A204.1 (cell line): Measurements from ENCODE around the gene PITX1.
"Not testable (repeated sequence)": the region's sequence is repeated elsewhere in the genome, so short reads cannot be mapped to it uniquely, and the experiment has no call there.

Experiments used
- FAIRE-seq: peaks from 2 replicates; lab custom pipeline; 2012; peaks lifted over from hg19 to GRCh38; lab: Jason Lieb, UNC

The PITX1 gene

GRCh38 chr5:135033901-135034235 is at the start of gene PITX1:
PITX1 (minus strand) TSS chr5:135034228; CDS start chr5:135033881, 347 bp downstream.
- FAIRE-seq: no peak

DNA sequence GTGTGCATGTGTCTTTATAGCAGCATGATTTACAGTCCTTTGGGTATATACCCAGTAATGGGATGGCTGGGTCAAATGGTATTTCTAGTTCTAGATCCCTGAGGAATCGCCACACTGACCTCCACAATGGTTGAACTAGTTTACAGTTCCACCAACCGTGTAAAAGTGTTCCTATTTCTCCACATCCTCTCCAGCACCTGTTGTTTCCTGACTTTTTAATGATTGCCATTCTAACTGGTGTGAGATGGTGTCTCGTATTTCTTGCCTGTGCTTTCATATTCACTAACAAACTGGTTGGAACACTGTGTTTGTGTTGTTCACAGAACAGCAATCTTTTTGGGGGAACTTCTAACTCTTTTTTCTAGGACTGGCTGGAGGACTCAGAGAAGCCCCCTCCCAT is 49.3 kb upstream of the PITX1 start:
- FAIRE-seq: not testable (repeated sequence)

GRCh38 chr5:135081240-135081639 is 47.2 kb upstream of the PITX1 start:
- no peak for FAIRE-seq

DNA sequence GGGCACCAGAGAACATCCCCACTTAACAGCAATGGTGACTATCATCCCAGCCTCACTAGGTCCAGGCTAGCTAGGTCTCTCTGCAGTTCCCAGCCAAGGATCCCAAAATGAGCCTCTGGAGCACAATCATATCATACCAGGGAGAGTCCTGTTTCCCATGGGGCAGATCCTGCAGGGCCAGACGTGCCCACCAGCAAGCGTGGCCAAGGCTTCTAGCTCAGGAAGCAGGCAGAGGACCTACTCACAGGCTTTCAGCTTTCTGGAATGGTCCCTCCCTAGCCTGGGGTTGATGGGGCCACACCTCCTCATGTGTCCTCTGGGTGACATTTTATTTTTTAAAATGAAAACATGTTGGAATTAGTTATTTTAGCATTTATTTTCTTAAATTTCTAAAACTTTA is 45.7 kb upstream of the PITX1 start:
- FAIRE-seq: no peak

- FAIRE-seq: no peak
Measured at GRCh38 chr5:135079099-135079681, 45.2 kb upstream of the PITX1 start.

GRCh38 chr5:135076801-135077200 is 42.8 kb upstream of the PITX1 start:
- FAIRE-seq: no peak

DNA sequence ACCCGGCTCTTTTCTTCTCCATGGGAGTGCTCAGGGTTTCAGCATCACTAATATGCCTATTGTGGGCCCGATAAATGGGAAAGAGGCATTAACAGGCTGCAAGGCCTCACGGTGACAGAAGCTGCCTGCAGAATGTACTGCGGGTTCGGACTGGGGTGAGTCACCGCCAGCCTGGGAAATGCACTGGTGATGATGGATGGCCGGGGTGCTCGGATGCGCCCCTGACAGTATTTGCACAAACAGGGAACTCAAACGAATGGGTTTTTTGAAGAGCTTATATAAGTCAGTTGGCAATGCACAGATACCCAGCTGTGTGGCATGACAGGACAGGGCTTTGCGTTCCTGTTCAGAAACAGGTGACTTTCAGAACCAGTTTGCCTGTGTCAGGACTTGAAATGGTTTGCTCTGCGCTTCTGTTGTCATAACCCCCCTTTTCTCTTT is 42.0 kb upstream of the PITX1 start:
- no peak for FAIRE-seq

GRCh38 chr5:135075621-135076020 is 41.6 kb upstream of the PITX1 start:
- FAIRE-seq: no peak

GRCh38 chr5:135073761-135074345 is 39.8 kb upstream of the PITX1 start:
- no peak for FAIRE-seq

DNA sequence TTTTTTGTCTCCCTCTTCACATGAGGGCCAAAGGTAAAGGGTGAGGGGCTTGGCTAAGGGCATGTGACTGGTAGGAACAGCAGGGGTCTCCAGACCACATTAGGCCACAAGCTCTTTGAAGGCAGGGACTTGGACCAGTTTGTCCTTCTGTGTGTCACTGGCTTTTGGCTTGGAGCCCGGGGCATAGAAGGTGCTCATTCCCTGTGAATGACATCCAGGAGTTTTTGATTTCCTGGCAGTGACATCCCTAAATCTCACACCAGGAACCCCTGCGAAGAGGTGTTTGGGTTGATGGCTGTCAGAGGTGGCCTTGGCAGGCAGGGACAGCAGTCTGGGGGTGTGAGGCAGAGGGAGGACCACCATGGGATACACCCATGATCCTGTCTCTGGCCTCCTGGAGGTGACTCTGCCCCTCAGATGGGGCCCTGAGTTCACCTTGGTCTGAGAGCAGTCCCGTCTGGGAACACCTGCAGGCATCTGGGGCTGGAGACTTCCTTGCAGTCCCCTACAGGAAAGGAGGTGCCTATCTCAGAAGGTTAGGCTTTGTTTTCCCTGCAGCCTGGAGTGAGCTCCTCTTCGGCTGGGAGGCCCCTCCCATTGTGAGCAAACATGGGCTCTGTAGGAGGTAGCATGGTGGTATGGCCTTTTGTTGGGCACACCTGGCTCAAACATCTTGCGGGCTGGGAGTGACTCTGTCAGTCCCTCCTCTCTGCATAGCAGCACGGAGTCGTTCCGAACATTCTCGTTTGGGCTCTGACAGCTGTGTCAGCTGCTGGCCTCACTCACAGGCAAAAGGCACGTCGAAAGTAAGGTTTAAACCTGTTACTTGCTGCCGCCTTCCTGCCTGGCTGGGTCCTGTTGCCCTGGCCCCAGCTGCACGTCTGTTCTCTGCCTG is 38.6 kb upstream of the PITX1 start:
- FAIRE-seq: no peak

DNA sequence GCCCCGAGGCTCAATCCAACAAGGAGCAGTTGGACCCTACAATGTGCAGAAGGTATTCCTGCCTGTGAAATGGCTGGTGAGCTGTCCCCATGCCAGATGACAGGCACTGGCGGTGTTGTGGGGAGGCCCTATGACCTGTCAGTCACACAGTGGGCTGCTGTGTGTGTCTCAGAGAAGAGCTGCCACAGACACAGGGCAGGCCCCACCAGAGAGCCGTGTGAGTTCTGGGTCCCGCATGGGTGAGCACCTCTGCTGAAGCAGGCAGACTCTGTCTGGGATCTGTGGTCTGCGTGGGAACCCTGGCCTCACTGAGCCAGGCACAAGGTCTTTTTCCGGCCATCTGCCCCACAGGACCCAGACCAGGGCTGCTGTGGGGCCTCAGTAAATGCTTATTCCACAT is 37.3 kb upstream of the PITX1 start:
- FAIRE-seq: no peak

DNA sequence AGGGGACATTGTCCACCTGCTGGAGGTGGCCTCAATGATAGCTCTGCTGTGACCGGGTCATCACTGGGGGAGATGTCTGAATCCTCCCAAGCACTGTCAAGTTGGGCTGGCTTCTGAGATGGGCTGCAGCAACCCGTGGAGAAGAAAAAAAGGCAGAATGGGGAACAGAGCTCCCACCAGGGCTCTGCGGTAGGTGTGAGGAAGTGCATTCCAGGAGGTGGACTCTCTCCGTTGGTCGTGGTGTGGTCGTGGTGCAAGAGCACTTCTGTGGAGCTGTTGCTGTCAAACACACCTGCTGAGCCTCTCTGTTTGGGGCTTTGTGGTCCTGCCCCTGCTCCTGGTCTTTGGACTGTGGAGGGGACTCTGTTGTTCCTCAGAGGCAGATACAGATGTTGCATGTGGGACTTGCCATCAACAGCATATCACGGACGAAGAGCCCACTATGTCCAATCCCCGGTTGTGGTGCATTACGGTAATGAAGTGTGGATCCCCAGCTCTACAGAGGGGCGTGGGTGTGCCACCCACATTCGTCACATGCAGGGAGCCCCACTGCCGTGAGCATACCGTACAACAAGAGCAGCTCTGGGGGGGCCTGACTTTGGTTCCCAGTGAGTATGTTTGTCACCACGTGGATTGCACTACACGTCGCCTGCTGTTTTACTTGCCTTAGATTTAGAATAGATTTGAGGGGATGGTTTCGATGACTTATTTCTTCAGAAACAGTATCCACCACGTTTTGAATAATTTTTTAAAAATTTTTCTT is 36.0 kb upstream of the PITX1 start:
- FAIRE-seq: no peak

- FAIRE-seq: no peak
Measured at GRCh38 chr5:135069016-135069770, 35.2 kb upstream of the PITX1 start.

- FAIRE-seq: no peak
Measured at GRCh38 chr5:135067587-135067986, 33.6 kb upstream of the PITX1 start.

DNA sequence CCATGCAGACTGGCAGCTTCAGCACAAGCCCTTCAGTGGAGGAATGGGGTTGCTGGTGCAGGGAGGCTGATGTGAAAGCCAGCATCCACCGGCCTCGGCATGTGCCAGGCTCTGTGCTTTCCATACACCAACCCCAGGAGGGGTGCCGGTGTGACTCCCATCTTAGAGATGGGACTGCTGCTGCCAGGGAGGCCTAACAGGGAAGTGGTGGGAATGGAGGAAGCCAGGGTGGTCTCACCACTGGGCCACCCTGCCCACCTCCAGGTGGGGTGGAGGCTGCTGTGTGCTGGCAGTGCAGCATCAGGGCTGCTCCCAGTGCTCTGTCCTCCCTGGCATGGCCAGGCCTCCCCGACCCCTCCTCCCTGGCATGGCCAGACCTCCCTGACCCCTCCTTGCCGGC is 32.8 kb upstream of the PITX1 start:
- no peak for FAIRE-seq

DNA sequence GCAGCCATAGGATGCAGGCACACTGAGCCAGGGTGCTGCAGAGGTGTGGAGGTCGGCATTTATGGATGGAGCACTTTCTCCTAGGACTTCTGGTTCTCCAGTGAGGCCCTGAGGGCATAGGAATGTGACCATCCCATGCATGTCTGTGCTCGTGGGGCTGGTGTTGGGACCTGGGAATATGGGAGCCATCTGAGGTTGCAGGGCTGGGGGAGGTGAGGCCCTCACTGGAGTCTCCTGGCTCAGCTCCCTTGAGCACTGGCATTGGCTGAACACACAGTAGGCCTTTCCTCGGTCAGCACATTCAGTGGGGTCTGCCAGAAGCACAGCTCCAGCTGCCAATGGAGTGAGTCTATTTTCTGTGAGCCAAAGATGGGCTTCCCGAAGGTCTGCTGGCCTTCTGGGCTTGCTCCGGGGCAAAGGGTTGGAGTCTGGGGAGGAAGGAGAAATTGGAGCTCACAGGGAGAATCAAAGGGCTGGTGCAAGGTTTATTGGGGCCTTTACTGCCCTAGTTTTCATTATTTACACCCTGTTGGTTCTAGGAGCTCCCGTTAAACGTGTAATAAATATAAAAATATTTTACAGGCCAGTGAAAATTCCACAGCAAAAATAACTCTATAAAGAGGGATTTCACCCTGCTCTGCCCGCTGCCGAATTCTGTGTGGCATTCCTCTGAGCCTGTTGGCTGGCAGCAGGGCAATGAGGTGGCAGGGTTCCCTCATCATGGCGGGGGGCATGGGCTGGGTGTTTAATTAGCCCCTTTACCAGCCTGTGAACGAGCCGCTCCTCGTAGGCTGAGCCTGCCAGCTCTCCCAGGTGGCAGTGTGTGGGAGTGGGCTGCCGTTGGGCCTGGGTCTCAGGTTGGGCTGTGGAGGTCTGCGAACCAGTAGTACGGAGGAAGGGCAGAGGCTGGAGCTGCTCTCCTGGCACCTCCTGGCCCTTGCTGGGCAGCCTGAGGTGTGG is 31.6 kb upstream of the PITX1 start:
- FAIRE-seq: no peak

GRCh38 chr5:135064235-135064570 is 30.2 kb upstream of the PITX1 start:
- no peak for FAIRE-seq

GRCh38 chr5:135063511-135064234 is 29.6 kb upstream of the PITX1 start:
- no peak for FAIRE-seq

- no peak for FAIRE-seq
Measured at GRCh38 chr5:135063056-135063445, 29.0 kb upstream of the PITX1 start.
